GM18873 (cell line): ENCODE data around the gene IGFBP2.

ENCODE experiments used
- ATAC-seq: cut with Tn5 transposase; IDR thresholded peaks from one replicate; pipeline ENCODE4 v1.9.1; 2021; ENCODE audit warnings: mild to moderate bottlenecking, moderate library complexity, moderate number of reproducible peaks; ENCODE audit not compliant: unreplicated experiment, low FRiP score

Gene IGFBP2

DNA sequence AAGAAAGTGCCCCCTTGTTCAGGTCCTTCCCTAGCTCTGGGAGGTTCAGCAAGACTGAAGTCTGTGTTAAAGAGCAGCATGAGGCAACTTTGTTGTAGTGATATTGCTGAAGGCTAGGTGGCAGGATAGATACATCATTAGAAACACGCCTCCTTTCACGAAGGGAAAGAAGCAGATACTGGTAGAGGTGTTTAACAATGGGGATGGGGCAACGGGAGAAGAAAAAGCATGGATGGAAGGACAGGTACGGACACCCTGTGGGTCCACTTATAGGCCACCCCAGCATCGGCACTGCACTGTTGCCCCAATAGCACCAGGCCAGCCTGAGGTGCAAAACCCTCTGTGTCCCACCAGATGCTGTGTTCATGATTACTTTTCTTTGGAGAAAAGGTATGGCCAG, 65.7 kb downstream of the IGFBP2 start:
- no peak for ATAC-seq

DNA sequence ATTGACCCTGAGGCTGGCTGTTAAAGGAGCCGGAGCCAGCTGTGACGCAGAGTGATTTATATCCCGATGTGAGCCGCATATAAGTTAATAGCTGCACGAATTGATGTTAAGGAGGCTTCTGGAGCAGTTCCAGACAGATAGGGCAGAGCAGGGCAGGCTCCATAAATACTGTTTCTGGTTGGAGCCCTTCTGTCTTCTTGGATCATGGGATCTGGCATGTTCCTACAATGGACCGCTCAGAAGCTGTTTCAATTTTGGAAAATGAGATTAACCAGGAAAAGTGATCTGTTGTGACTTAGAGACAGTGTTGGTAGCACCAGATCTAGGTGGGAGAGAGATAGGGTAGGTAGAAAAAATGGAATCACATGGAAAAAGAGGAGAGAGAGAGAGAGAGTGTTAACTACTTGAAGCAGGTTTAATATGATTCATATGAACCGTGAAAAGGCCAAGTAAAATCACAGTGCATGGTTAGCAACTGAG, 66.9 kb downstream of the IGFBP2 start:
- ATAC-seq, result no peak

DNA sequence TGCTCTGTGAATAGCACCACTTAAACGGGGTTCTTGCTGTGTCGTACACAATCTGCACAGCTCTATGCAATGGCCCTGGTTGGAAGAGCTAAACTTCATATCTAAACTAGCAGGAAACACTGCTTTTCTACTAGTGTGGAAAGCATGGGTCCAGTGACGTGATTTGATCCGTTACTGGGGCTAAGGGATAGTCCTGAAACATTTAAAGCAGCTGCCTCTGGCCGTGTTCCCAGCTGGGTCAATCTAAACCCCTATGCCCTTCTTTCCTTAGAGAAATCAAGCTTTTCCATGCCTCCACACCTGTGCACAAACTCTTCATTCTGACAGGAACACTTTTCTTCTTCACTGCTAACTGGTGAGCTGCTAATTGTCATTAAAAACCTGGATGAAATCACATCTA, 67.6 kb downstream of the IGFBP2 start:
- ATAC-seq, result no peak

DNA sequence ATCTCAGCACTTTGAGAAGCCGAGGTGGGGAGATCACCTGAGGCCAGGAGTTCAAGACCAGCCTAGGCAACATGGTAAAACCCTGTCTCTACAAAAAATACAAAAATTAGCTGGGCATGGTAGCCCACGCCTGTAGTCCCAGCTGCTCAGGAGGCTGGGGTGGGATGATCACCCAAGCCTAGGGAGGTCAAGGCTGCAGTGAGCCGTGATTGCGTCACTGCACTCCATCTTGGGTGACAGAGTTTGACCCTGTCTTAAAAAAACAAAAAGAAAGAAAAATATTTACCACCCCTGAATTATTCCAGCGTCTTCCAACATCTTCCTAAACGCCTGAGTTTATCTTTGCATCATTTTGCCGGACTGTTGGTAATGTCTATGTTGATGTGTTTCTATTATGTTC, 68.3 kb downstream of the IGFBP2 start:
- ATAC-seq, result no peak

DNA sequence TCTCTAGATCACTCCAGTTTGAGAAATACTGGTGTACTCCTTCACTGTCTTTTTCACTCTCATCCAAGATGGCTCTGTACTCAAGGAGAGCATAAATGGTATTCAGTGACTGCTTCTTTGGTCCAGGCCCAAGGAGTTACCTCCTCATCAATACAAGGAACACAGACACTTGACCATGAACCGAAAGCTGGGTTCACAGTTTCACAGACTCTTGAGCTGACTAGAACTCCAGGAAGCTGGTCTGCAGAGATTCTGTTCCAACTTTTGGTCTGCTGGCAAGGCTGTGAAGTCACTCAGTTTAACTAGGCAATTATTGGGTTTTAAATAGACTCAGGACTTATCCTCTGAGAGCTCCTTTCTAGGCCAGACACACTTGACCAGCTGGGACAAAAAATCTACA, 69.5 kb downstream of the IGFBP2 start:
- ATAC-seq, result no peak

DNA sequence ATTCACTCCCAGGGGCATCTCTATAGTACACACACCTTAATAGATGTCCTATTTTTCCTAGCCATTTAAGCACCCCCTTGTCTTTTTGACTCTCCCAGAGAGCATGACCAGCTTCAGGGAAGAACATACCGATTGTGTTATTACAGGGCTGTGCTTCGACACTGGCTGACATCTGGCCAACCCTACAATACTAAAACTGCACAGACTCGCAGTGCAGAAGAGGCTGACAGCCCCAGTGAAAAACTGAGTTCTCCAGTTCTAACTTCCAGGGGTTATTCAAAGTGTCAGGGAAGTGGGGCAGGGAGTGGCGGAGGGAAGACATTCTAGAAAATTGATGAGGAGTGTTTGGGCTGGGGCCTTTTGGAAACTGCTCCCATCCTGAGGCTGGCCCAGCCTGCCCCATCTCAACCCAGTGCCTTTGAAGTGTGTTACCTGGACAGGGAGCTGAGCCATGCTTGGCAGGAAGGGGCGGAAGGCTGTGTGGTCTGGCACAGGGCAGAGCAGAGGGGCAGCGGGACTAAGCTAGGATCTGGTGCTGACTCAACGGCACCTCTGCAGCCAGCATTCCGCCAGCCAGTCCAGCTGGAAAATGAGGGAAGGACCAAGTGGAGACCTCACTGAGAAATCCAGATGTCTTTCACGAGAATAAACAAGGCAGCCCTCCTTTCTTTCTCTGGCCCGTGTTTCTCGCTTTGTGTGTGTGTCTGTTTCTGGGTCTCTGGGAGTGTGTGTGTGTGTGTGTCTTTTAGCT, 77.5 kb downstream of the IGFBP2 start:
- ATAC-seq, result no peak

DNA sequence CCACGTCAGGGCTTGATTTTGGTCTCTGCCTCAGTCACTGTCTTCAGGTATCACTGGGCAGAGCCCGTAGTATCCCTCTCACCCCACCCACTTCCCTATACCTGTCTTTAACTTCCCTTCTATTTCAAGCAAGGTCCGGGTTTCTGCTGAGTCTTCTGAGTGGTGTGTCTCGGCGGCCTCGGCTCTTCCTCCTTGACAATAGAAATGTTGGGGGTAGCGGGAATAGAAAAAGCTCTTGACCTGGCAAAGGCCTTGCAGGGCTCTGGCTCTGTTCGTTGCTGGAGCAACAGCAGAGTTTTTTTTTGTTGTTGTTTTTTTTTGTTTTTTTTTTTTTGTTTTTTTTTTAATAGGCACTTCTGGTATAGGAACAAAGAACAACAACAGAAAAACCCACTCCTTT, 78.1 kb downstream of the IGFBP2 start:
- no peak for ATAC-seq

DNA sequence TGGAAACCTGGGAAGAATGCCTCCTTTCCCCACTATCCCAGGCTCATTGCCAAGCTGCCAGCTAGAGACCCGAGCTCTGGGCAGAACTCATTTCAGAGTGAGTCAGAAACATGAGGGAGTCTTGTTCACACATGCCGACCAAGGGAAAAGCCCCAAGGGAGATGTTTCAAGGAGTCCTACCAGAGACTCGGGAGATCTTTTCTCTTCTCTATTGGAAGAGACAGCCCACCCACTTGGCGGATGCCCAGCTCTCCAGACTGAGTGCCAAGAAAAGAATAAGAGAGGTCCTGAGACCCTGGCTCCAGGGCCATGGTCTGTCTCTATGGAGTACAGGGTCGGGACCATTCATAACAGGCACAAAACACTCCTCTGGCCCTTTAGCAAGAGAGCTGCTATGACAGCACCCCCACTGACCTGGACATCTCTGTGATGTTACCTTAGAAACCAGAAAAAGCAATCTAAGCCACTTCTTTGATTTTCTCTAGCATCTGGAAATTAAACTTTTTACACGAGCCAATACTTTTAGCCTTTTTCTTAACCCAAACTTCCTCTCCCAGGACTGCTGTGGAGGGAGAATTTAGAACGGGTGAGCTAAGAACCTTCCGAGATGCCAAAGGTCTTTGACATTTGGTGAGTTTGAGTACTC, 80.6 kb downstream of the IGFBP2 start:
- ATAC-seq, result no peak
